Activated naive CD8-positive, alpha-beta T cell treated with anti-CD3 and anti-CD28 coated beads for 36 hours (primary cell): ENCODE results near the gene TRPT1. TPM values are rescaled to one million over a fixed set of nuclear protein-coding genes. Genes with fewer than 3 reads are reported as not detected.
A peak's percentile ranks its signal among the peaks of the same experiment; 100 is the strongest.
"Not testable (repeated sequence)": the region's sequence is repeated elsewhere in the genome, so short reads cannot be mapped to it uniquely, and the experiment has no call there.

Source experiments
- DNase-seq: peaks from one replicate; pipeline ENCODE4 v3.0.0; 2021
- H3K27ac Mint-ChIP-seq: one replicate; pipeline ENCODE4 v1.8.0; 2022; ENCODE audit warnings: mild to moderate bottlenecking, moderate library complexity, mixed read lengths
- H3K27me3 Mint-ChIP-seq: one replicate; pipeline ENCODE4 v1.8.0; 2022; ENCODE audit warnings: mild to moderate bottlenecking, mixed read lengths
- H3K36me3 Mint-ChIP-seq: one replicate; pipeline ENCODE4 v1.8.0; 2021; ENCODE audit warnings: mild to moderate bottlenecking, mixed read lengths
- H3K4me1 Mint-ChIP-seq: one replicate; pipeline ENCODE4 v1.8.0; 2021; ENCODE audit warnings: mixed read lengths
- H3K4me3 Mint-ChIP-seq: one replicate; pipeline ENCODE4 v1.8.0; 2022; ENCODE audit warnings: mild to moderate bottlenecking, moderate library complexity, mixed read lengths
- H3K9me3 Mint-ChIP-seq: one replicate; pipeline ENCODE4 v1.8.0; 2022; ENCODE audit warnings: mixed read lengths
- total RNA-seq, 2 experiments: library from RNA; stranded (reverse); gene quantifications; one replicate each; pipeline ENCODE4 v1.2.3, GENCODE V29; 2021

The TRPT1 gene
- total RNA-seq, 2 experiments from 2014 or later = 24.1 to 24.4 TPM

- H3K9me3 Mint-ChIP-seq = no peaks in the 10 kb centered on the region
- DNase-seq = peak; percentile 63
- peaks cover 16% of the 10 kb centered on the region for H3K4me1 Mint-ChIP-seq
- H3K27ac Mint-ChIP-seq = peak within 1 kb of the TSS; percentile 11
- peak within 1 kb of the TSS; percentile 91 for H3K4me3 Mint-ChIP-seq
- no peaks in the 10 kb centered on the region for H3K27me3 Mint-ChIP-seq
- H3K36me3 Mint-ChIP-seq = no peaks in the 10 kb centered on the region
These were observed 25.2 kb upstream of the TRPT1 start, which contains the start of gene PLCB3 for GRCh38 chr11:64251016-64251752. Gene PLCB3, plus strand, starts transcription at chr11:64251530. Its CDS starts 120 bp downstream, at chr11:64251650.

- Mint-ChIP-seq H3K4me3 (peak overlapping the region; percentile 79), H3K36me3 (peaks cover 6% of the 10 kb centered on the region), H3K27ac (no peak overlapping the region), H3K27me3 (no peaks in the 10 kb centered on the region), H3K9me3 (no peaks in the 10 kb centered on the region), H3K4me1 (peaks cover 16% of the 10 kb centered on the region)
- no peak for DNase-seq
These were observed 24.5 kb upstream of the TRPT1 start for GRCh38 chr11:64250415-64251015.

GRCh38 chr11:64249563-64250414 lies 23.8 kb upstream of the TRPT1 start:
- Mint-ChIP-seq H3K27me3 (no peaks in the 10 kb centered on the region), H3K36me3 (peaks cover 7% of the 10 kb centered on the region), H3K4me1 (peaks cover 16% of the 10 kb centered on the region), H3K4me3 (no peak overlapping the region), H3K27ac (no peak overlapping the region), H3K9me3 (no peaks in the 10 kb centered on the region)
- no peak for DNase-seq

- peaks cover 19% of the 10 kb centered on the region for H3K4me1 Mint-ChIP-seq
- no peaks in the 10 kb centered on the region for H3K27me3 Mint-ChIP-seq
- H3K27ac Mint-ChIP-seq = no peak overlapping the region
- H3K9me3 Mint-ChIP-seq = no peaks in the 10 kb centered on the region
- H3K36me3 Mint-ChIP-seq = peaks cover 7% of the 10 kb centered on the region
- no peak for DNase-seq
- no peak overlapping the region for H3K4me3 Mint-ChIP-seq
These were observed 23.1 kb upstream of the TRPT1 start for GRCh38 chr11:64249038-64249437.

GRCh38 chr11:64248578-64248977 lies 22.6 kb upstream of the TRPT1 start:
- Mint-ChIP-seq H3K27me3 (no peaks in the 10 kb centered on the region), H3K4me1 (peaks cover 24% of the 10 kb centered on the region), H3K27ac (no peak overlapping the region), H3K4me3 (no peak overlapping the region), H3K36me3 (peaks cover 10% of the 10 kb centered on the region), H3K9me3 (no peaks in the 10 kb centered on the region)
- DNase-seq = no peak

- Mint-ChIP-seq H3K27me3 (no peaks in the 10 kb centered on the region), H3K4me1 (peaks cover 30% of the 10 kb centered on the region), H3K9me3 (no peaks in the 10 kb centered on the region), H3K36me3 (peaks cover 15% of the 10 kb centered on the region), H3K4me3 (peak overlapping the region; percentile 48), H3K27ac (no peak overlapping the region)
- no peak for DNase-seq
These were observed 21.9 kb upstream of the TRPT1 start for GRCh38 chr11:64247729-64248531.

- Mint-ChIP-seq H3K4me3 (peak within 1 kb of the TSS; percentile 91), H3K4me1 (peaks cover 29% of the 10 kb centered on the region), H3K36me3 (peaks cover 21% of the 10 kb centered on the region), H3K27ac (peak within 1 kb of the TSS; percentile 90), H3K27me3 (no peaks in the 10 kb centered on the region), H3K9me3 (no peaks in the 10 kb centered on the region)
- DNase-seq = peak; percentile 85
These were observed 21.1 kb upstream of the TRPT1 start, which contains the start of gene PPP1R14B for GRCh38 chr11:64246871-64247728. Gene PPP1R14B, minus strand, starts transcription at chr11:64246943. Its CDS starts 270 bp downstream, at chr11:64246673.

GRCh38 chr11:64246621-64246870 lies 20.6 kb upstream of the TRPT1 start:
- H3K36me3 Mint-ChIP-seq = peaks cover 21% of the 10 kb centered on the region
- H3K27me3 Mint-ChIP-seq, DNase-seq, H3K27ac Mint-ChIP-seq, H3K9me3 Mint-ChIP-seq: not testable (repeated sequence)
- peaks cover 24% of the 10 kb centered on the region for H3K4me1 Mint-ChIP-seq
- peak overlapping the region; percentile 84 for H3K4me3 Mint-ChIP-seq

GRCh38 chr11:64245797-64246620 lies 20.0 kb upstream of the TRPT1 start:
- no peaks in the 10 kb centered on the region for H3K27me3 Mint-ChIP-seq
- H3K36me3 Mint-ChIP-seq = peaks cover 23% of the 10 kb centered on the region
- DNase-seq = peak; percentile 79
- no peaks in the 10 kb centered on the region for H3K9me3 Mint-ChIP-seq
- peak overlapping the region; percentile 90 for H3K27ac Mint-ChIP-seq
- peak overlapping the region; percentile 91 for H3K4me3 Mint-ChIP-seq
- H3K4me1 Mint-ChIP-seq = peaks cover 24% of the 10 kb centered on the region

GRCh38 chr11:64245401-64245796 lies 19.4 kb upstream of the TRPT1 start:
- no peak for DNase-seq
- H3K4me1 Mint-ChIP-seq = peaks cover 23% of the 10 kb centered on the region

GRCh38 chr11:64244966-64245365 lies 19.0 kb upstream of the TRPT1 start:
- H3K9me3 Mint-ChIP-seq = no peaks in the 10 kb centered on the region
- H3K4me3 Mint-ChIP-seq = peak overlapping the region; percentile 91
- H3K4me1 Mint-ChIP-seq = peaks cover 27% of the 10 kb centered on the region
- DNase-seq = no peak
- peak overlapping the region; percentile 90 for H3K27ac Mint-ChIP-seq
- no peaks in the 10 kb centered on the region for H3K27me3 Mint-ChIP-seq
- H3K36me3 Mint-ChIP-seq = peaks cover 29% of the 10 kb centered on the region

More at GRCh38 chr11:64245401-64245796, 19.4 kb upstream of the TRPT1 start:
- Mint-ChIP-seq H3K36me3 (peaks cover 26% of the 10 kb centered on the region), H3K27me3 (no peaks in the 10 kb centered on the region), H3K9me3 (no peaks in the 10 kb centered on the region), H3K4me3 (peak overlapping the region; percentile 91), H3K27ac (peak overlapping the region; percentile 90)

GRCh38 chr11:64244107-64244506 lies 18.1 kb upstream of the TRPT1 start:
- peaks cover 32% of the 10 kb centered on the region for H3K36me3 Mint-ChIP-seq
- no peak overlapping the region for H3K27ac Mint-ChIP-seq
- H3K27me3 Mint-ChIP-seq = no peaks in the 10 kb centered on the region
- no peaks in the 10 kb centered on the region for H3K9me3 Mint-ChIP-seq
- H3K4me1 Mint-ChIP-seq = peaks cover 33% of the 10 kb centered on the region
- H3K4me3 Mint-ChIP-seq = peak overlapping the region; percentile 48
- DNase-seq = no peak

- H3K4me3 Mint-ChIP-seq = peak overlapping the region; percentile 95
- H3K27me3 Mint-ChIP-seq = no peaks in the 10 kb centered on the region
- no peaks in the 10 kb centered on the region for H3K9me3 Mint-ChIP-seq
- no peak for DNase-seq
- peak overlapping the region; percentile 66 for H3K27ac Mint-ChIP-seq
- peaks cover 37% of the 10 kb centered on the region for H3K4me1 Mint-ChIP-seq
- peaks cover 32% of the 10 kb centered on the region for H3K36me3 Mint-ChIP-seq
These were observed 17.4 kb upstream of the TRPT1 start for GRCh38 chr11:64243236-64243854.
